Heart left ventricle (tissue), 13 donors: ENCODE measurements around the gene PF4V1.

ENCODE experiments used
- POLR2A ChIP-seq, 2 donors: fragments of 450-650 bp; IDR thresholded peaks; one replicate each; pipeline ENCODE4 v1.6.1; 2017; ENCODE audit warnings: antibody characterized with exemption in 2 of 2, mild to moderate bottlenecking in 2 of 2, moderate library complexity in 2 of 2
- TF ChIP-seq, protein P1 (sequence below), 12 donors: fragments of 200-600 bp; sonication (generic) in 4 of 12; IDR thresholded peaks; one replicate each; pipeline versions ENCODE4 v1.5.0 to v1.8.0; 2018 to 2022; ENCODE audit warnings: antibody characterized with exemption in 12 of 12, mild to moderate bottlenecking in 5 of 12
- donor health status: ischemic (EF 13 %, LVEDD 7.1; RV severe dilation, severe dysfunction).
- donor health status: DM: no; HTN: yes; CAD: no.
- donor health status: DM: no; HTN: no; CAD: no.
- donor health status: ischemic (EF 25% LVEDD 6.9; RV normal size, moderate dysfunction).
- donor health status: ischemic (EF 25% LVEDD 5.7; RV mildly dilated, moderate dysfunction).
- donor health status: ischemic (EF 35%, LVEDD 5.7; RV mildly dilated, moderate dysfunction).
- donor health status: nonischemic (EF 11% LVEDD 7.7; RV severe dilation, severe dysfunction).
- donor health status: DM: yes; HTN: yes; CAD: no.
- donor health status: PGD.
- donor health status: ischemic (EF 29% LVEDD 5.4; RV normal size, mild dysfunction).
- donor health status: nonischemic (EF 23%, LVEDD 6.1; RV moderate dilation, normal function).

DNA sequence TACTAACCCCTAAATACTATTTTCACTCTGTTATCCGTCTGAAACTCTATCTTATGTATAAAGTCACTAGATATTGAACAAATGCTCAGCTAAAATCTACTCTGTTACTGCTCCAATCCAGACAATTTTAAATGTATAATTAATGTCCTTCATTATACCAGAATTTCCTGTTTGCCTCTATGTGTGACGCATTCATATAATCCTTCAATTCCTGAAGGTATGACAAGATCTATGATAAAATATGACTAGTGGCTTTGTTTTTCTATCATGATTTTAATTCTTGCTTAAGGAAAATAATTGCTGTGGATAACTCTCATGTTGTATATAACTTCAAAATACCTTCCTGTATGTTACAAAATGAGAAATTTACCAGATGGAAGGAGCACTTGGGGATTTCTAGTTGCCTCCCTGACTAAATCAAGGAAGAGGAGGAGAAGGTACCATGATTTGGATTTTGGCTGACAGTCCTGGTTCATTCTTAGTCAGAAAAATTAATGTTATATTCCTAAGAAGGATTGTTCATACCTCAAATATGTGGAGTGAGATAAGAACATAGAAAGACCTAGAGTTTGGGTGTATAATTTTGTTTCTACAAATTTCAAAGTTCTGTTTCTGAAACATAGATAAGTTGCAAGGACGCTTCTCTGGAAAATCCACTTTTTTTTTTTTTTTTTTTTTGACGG lies 11.7 kb upstream of the PF4V1 start:
- TF ChIP-seq, protein P1, sequence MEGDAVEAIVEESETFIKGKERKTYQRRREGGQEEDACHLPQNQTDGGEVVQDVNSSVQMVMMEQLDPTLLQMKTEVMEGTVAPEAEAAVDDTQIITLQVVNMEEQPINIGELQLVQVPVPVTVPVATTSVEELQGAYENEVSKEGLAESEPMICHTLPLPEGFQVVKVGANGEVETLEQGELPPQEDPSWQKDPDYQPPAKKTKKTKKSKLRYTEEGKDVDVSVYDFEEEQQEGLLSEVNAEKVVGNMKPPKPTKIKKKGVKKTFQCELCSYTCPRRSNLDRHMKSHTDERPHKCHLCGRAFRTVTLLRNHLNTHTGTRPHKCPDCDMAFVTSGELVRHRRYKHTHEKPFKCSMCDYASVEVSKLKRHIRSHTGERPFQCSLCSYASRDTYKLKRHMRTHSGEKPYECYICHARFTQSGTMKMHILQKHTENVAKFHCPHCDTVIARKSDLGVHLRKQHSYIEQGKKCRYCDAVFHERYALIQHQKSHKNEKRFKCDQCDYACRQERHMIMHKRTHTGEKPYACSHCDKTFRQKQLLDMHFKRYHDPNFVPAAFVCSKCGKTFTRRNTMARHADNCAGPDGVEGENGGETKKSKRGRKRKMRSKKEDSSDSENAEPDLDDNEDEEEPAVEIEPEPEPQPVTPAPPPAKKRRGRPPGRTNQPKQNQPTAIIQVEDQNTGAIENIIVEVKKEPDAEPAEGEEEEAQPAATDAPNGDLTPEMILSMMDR (IDR thresholded peaks at IDR 0.05): no peak
- no peak for TF ChIP-seq POLR2A (IDR thresholded peaks at IDR 0.05)
